ENCODE results near the gene MRM3.
"Not testable (repeated sequence)": the region's sequence is repeated elsewhere in the genome, so short reads cannot be mapped to it uniquely, and the experiment has no call there.

MRM3 gene

GRCh38 chr17:828761-829160 lies 46.6 kb downstream of the MRM3 start:
- DNase-seq = no peak

GRCh38 chr17:829614-830013 lies 47.5 kb downstream of the MRM3 start:
- not testable (repeated sequence) for DNase-seq

- DNase-seq = no peak
Observed at GRCh38 chr17:830381-830780, 48.2 kb downstream of the MRM3 start.

- DNase-seq = no peak
Observed at GRCh38 chr17:830950-831349, 48.8 kb downstream of the MRM3 start.

- DNase-seq = no peak
Observed at GRCh38 chr17:834136-834535, 52.0 kb downstream of the MRM3 start.

GRCh38 chr17:835263-835662 lies 53.1 kb downstream of the MRM3 start:
- no peak for DNase-seq

- not testable (repeated sequence) for DNase-seq
Observed at GRCh38 chr17:835721-836120, 53.6 kb downstream of the MRM3 start.

GRCh38 chr17:836151-836550 lies 54.0 kb downstream of the MRM3 start:
- DNase-seq = no peak

GRCh38 chr17:838486-838885 lies 56.3 kb downstream of the MRM3 start:
- no peak for DNase-seq

GRCh38 chr17:841313-841712 lies 59.2 kb downstream of the MRM3 start:
- no peak for DNase-seq
